ENCODE data around the gene UNC5A. TPM values are rescaled to one million over a fixed set of nuclear protein-coding genes. Genes with fewer than 3 reads are reported as not detected.
A peak's percentile ranks its signal among the peaks of the same experiment; 100 is the strongest.

UNC5A gene
- total RNA-seq, 3 donors from 2014 or later (not counting 1 experiment from before 2014, with no cell fraction given) = not detected

DNA sequence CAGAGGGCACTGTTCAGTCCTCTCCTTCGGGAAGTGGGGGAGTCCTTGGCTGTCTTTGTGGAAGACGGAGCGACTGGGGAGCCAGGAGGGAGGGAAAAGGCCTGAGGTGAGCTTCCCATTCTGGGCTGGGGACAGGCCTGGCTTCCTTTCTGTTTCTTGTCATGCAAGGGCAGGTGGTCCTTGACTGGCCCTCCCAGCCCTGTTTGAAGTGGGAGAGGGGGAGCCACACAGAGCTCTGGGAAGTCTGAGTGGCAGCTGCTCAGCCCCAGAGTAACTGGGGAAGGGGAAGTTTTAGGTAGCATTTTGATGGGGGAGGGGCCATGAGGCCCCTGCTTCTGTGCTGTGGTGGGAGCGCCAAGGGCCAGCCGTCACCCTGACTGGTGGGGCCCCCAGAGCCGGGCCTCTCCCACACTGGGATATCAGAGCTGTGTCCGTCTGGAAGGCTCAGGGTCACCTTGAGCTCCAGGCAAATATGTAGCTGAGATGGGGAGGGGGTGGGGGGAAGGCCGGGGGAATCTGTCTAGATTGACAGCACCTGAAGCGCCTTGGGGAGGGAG is 6.5 kb downstream of the UNC5A start:
- Mint-ChIP-seq H3K4me3 (peak overlapping the region; percentile 72), H3K4me1 (peaks cover 10 to 23% of the 10 kb centered on the region in 2 donors), H3K27me3 (ENCODE audit: low read depth in 2 of 2) (peaks cover 66 to 77% of the 10 kb centered on the region in 2 donors), H3K27ac (no peak overlapping the region), H3K9me3 (no peaks in the 10 kb centered on the region), H3K36me3 (no peaks in the 10 kb centered on the region)
- DNase-seq (no peak), ATAC-seq (no peak)
- TF ChIP-seq, protein P1, sequence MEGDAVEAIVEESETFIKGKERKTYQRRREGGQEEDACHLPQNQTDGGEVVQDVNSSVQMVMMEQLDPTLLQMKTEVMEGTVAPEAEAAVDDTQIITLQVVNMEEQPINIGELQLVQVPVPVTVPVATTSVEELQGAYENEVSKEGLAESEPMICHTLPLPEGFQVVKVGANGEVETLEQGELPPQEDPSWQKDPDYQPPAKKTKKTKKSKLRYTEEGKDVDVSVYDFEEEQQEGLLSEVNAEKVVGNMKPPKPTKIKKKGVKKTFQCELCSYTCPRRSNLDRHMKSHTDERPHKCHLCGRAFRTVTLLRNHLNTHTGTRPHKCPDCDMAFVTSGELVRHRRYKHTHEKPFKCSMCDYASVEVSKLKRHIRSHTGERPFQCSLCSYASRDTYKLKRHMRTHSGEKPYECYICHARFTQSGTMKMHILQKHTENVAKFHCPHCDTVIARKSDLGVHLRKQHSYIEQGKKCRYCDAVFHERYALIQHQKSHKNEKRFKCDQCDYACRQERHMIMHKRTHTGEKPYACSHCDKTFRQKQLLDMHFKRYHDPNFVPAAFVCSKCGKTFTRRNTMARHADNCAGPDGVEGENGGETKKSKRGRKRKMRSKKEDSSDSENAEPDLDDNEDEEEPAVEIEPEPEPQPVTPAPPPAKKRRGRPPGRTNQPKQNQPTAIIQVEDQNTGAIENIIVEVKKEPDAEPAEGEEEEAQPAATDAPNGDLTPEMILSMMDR (IDR thresholded peaks at IDR 0.05) = no peak
- Histone ChIP-seq H3K36me3 (ENCODE audit: control insufficient read depth, insufficient read depth, low read length) (no peaks in the 10 kb centered on the region), H3K4me3 (ENCODE audit: low read length) (no peak overlapping the region), H3K27me3 (ENCODE audit: control insufficient read depth, insufficient read depth, low read length) (peaks cover 33% of the 10 kb centered on the region), H3K27ac (ENCODE audit: low read length) (no peak overlapping the region), H3K4me1 (ENCODE audit: control insufficient read depth, insufficient read depth, low read length) (peaks cover 19% of the 10 kb centered on the region), H3K9me3 (ENCODE audit: control insufficient read depth, insufficient read depth, low read length) (no peaks in the 10 kb centered on the region)
- intact Hi-C loops (cut with micrococcal nuclease) = loop anchor here (5.0 kb wide), 1 partner anchor 155 kb away; no protein-coding TSS in a partner anchor
- WGBS (ENCODE audit: insufficient coverage) = 33% methylated on average over 9 of the region's 9 CpGs

DNA sequence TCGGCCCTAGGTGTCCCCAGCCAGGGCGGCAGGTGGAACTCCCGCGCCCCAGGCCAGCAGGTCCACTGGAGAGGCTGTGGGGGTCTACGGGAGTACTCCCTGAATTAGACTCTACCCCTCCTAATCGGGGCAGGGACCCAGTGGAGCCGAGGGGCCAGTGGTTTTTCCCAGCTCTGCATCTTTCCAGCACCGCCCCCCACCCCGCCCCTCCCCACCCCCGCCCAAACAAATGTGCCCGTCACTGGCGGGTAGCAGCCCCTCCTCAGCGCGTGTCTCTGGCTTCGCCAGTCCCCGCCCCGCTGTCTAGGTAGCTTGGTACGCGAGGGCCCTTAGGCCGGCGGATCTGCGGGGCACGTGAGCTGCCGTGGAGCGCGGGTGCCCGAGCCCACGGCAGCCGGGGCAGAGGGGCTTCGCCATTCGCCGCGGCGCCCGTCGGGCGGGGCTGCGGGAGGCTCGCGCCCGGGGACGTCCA is 7.0 kb downstream of the UNC5A start:
- ATAC-seq = peak in 2 of 3 donors; percentile 28 to 43
- Histone ChIP-seq H3K9me3 (ENCODE audit: control insufficient read depth, insufficient read depth, low read length) (no peaks in the 10 kb centered on the region), H3K4me3 (ENCODE audit: low read length) (no peak overlapping the region), H3K4me1 (ENCODE audit: control insufficient read depth, insufficient read depth, low read length) (peaks cover 19% of the 10 kb centered on the region), H3K27me3 (ENCODE audit: control insufficient read depth, insufficient read depth, low read length) (peaks cover 28% of the 10 kb centered on the region), H3K36me3 (ENCODE audit: control insufficient read depth, insufficient read depth, low read length) (no peaks in the 10 kb centered on the region), H3K27ac (ENCODE audit: low read length) (no peak overlapping the region)
- 2% methylated on average over 39 of the region's 42 CpGs for WGBS (ENCODE audit: insufficient coverage)
- no peak overlapping the region for H3K27ac Mint-ChIP-seq
- H3K9me3 Mint-ChIP-seq = no peaks in the 10 kb centered on the region
- intact Hi-C loops (cut with micrococcal nuclease) = loop anchor here (5.0 kb wide), 1 partner anchor 155 kb away; no protein-coding TSS in a partner anchor
- peak in 1 of 2 donors; percentile 24 for DNase-seq
- H3K4me3 Mint-ChIP-seq = no peak overlapping the region
- H3K27me3 Mint-ChIP-seq (ENCODE audit: low read depth in 2 of 2) = peaks cover 64 to 72% of the 10 kb centered on the region in 2 donors
- TF ChIP-seq, protein P1 (IDR thresholded peaks at IDR 0.05) = no peak
- peaks cover 10 to 20% of the 10 kb centered on the region in 2 donors for H3K4me1 Mint-ChIP-seq
- no peaks in the 10 kb centered on the region for H3K36me3 Mint-ChIP-seq

DNA sequence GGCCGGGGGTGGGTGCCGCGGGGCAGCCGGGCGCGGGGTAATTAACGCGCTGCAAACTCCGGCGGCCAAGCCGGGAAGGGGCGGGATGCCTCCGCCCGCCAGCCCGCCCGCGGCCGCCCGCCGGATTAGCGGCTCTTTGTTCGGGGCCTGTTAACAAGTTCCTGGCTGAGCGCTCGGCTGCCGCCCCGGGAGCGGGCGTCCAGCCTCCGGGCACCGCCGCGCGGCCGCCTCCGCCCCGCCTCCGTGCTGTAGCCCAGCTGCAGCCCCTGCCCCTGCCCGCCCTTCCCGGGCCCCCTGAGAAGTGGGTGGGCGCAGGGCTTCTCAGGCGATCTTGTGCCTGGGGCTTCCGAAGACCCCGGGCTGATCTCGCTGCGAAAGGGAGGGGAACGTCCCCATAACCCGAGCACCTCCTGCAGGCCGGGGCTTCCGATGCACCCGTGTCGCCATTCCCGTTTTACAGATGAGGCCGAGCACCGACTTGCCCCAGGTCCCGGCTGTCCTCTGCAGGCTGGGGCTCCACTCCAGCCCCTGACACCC is 7.5 kb downstream of the UNC5A start:
- Histone ChIP-seq H3K27ac (ENCODE audit: low read length) (no peak overlapping the region), H3K36me3 (ENCODE audit: control insufficient read depth, insufficient read depth, low read length) (no peaks in the 10 kb centered on the region), H3K27me3 (ENCODE audit: control insufficient read depth, insufficient read depth, low read length) (peaks cover 26% of the 10 kb centered on the region), H3K4me1 (ENCODE audit: control insufficient read depth, insufficient read depth, low read length) (peaks cover 19% of the 10 kb centered on the region), H3K9me3 (ENCODE audit: control insufficient read depth, insufficient read depth, low read length) (no peaks in the 10 kb centered on the region), H3K4me3 (ENCODE audit: low read length) (no peak overlapping the region)
- H3K4me1 Mint-ChIP-seq = peaks cover 10 to 20% of the 10 kb centered on the region in 2 donors
- ATAC-seq (peak; percentile 5 to 43 (median 39)), DNase-seq (peak in 1 of 2 donors; percentile 44)
- WGBS (ENCODE audit: insufficient coverage) = 2% methylated on average over 55 of the region's 55 CpGs
- peaks cover 68 to 70% of the 10 kb centered on the region in 2 donors for H3K27me3 Mint-ChIP-seq (ENCODE audit: low read depth in 2 of 2)
- H3K27ac Mint-ChIP-seq = peak overlapping the region in 1 of 2 donors; percentile 48
- no peaks in the 10 kb centered on the region for H3K9me3 Mint-ChIP-seq
- no peaks in the 10 kb centered on the region for H3K36me3 Mint-ChIP-seq
- H3K4me3 Mint-ChIP-seq = peak overlapping the region; percentile 85
- TF ChIP-seq, protein P1 (IDR thresholded peaks at IDR 0.05) = peak; percentile 22
- intact Hi-C loops (cut with micrococcal nuclease) = loop anchor here (5.0 kb wide), 1 partner anchor 156 kb away; no protein-coding TSS in a partner anchor

Measured in natural killer cell (primary cell).